ENCODE results near the gene SLC26A2. TPM values are rescaled to one million over a fixed set of nuclear protein-coding genes. Genes with fewer than 3 reads are reported as not detected.

Gene SLC26A2
- total RNA-seq (1 to 10 TPM; 4.6 to 5.2 TPM), total RNA-seq (23.9 to 42.4 reads per million in 2 donors)

DNA sequence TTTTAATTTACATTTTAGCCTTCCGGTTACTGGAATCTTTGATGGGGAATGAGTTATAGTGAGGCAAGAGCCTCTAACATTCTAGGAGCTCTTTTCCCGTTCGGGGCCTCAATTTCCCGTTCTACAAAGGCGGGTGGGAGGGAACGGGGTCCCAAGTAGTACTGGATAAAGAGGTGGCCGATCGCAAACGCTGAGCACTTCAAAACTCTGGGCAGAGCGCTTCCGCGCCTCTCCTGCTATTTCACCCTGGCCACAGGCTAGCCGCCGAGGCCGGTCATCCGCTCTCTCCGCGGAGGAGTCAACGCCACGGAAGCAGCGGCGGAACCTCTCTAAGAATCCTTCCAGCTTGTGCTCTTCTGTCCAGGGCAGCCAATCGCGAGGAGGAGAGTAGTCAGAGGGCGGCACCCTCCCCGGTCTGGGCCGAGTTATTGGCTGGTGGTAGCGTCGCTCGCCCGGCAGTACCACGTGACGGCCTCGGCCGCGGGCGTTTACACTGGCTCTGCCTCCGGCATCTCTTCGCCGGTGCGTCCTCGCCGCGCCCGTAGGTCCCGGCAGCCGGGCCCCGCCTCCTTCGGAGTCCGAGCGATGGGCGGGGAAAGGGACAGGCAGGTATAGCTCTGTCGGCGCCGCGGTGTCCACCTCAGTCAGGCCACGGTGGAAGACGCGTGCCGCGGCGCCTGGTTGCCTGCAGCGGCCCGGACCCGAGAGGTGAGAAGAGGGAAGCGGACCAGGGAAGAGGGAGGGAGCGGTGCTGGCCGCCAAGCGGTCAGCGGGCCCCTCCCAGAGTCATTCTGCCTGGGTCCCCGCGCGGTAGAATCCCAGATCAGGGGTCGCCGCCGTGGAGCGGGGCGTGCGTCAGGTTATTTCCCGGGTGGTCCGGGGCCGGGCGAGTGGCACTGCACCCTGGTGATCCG lies at the start of gene SLC26A2:
Gene SLC26A2, plus strand, starts transcription at position 487 of the 914 bp plus-strand sequence. CDS start 16,895 bp downstream, outside the sequence.
- Mint-ChIP-seq H3K4me3 (peak within 1 kb of the TSS; percentile 94), H3K4me1 (peaks cover 32% of the 10 kb centered on the region), H3K36me3 (ENCODE audit: low read depth) (peaks cover 2% of the 10 kb centered on the region), H3K27ac (peak within 1 kb of the TSS; percentile 97), H3K27me3 (no peaks in the 10 kb centered on the region)
- no peaks in the 10 kb centered on the region for H3K9me3 ChIP-seq (ENCODE audit: control insufficient read depth, low read length, poor library complexity, severe bottlenecking)
- peak; percentile 100 for ATAC-seq
- peak; percentile 86 to 89 (median 88) for DNase-seq

DNA sequence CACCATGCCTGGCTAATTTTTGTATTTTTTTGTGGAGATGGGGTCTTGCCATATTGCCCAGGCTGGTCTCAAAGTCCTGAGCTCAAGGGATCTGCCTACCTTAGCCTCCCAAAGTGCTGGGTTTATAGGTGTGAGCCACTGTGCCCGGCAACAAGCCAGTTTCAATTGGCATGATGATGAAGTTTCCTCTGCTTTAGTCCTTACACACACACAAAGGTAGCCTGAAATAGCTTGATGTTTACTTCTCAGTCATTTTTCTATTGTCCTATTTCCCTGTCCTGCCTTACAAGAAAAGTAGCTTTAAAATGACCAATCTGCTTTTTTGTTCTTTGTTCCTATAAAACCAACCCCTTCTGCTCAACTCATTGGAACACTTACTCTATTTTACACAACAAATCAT lies 49.5 kb upstream of the SLC26A2 start:
- no peak for DNase-seq
- no peak overlapping the region for H3K4me3 Mint-ChIP-seq
- peaks cover 6% of the 10 kb centered on the region for H3K36me3 Mint-ChIP-seq (ENCODE audit: low read depth)
- H3K27ac Mint-ChIP-seq: no peak overlapping the region
- peaks cover 53% of the 10 kb centered on the region for H3K27me3 Mint-ChIP-seq
- H3K9me3 ChIP-seq (ENCODE audit: control insufficient read depth, low read length, poor library complexity, severe bottlenecking): no peaks in the 10 kb centered on the region
- no peaks in the 10 kb centered on the region for H3K4me1 Mint-ChIP-seq
- no peak for ATAC-seq

DNA sequence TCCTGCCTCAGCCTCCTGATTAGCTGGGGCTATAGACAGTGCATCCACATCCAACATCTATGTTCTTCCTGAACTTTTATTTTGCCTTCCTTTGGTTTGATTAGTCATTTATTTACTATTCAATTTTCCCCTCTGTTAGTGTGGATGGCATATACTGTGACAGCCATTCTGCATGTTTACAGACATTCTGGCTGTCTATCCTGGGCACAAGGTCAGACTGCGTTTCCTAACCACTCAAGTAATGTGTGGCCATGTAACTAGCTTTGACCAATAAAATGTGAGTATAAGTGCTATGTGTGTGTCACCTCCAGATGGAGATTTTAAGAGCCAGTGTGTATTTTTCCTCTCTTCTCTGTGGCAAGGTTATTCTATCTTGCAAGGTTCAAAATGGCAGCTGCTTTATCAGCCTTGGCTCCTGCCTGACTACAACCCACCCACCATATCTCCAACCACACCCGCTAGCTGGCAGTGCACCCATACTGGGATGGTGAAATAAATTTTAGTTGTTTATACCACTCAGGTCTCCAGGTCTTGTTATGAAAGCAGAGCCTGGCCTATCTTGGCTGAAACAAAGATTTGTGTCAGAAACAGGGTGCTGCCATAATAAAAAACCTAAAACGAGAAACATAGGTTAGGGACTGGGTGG lies 48.2 kb upstream of the SLC26A2 start:
- H3K4me1 Mint-ChIP-seq: no peaks in the 10 kb centered on the region
- ATAC-seq (no peak), DNase-seq (no peak)
- H3K36me3 Mint-ChIP-seq (ENCODE audit: low read depth): peaks cover 6% of the 10 kb centered on the region
- H3K27ac Mint-ChIP-seq: no peak overlapping the region
- no peaks in the 10 kb centered on the region for H3K9me3 ChIP-seq (ENCODE audit: control insufficient read depth, low read length, poor library complexity, severe bottlenecking)
- no peak overlapping the region for H3K4me3 Mint-ChIP-seq
- H3K27me3 Mint-ChIP-seq: peaks cover 49% of the 10 kb centered on the region

DNA sequence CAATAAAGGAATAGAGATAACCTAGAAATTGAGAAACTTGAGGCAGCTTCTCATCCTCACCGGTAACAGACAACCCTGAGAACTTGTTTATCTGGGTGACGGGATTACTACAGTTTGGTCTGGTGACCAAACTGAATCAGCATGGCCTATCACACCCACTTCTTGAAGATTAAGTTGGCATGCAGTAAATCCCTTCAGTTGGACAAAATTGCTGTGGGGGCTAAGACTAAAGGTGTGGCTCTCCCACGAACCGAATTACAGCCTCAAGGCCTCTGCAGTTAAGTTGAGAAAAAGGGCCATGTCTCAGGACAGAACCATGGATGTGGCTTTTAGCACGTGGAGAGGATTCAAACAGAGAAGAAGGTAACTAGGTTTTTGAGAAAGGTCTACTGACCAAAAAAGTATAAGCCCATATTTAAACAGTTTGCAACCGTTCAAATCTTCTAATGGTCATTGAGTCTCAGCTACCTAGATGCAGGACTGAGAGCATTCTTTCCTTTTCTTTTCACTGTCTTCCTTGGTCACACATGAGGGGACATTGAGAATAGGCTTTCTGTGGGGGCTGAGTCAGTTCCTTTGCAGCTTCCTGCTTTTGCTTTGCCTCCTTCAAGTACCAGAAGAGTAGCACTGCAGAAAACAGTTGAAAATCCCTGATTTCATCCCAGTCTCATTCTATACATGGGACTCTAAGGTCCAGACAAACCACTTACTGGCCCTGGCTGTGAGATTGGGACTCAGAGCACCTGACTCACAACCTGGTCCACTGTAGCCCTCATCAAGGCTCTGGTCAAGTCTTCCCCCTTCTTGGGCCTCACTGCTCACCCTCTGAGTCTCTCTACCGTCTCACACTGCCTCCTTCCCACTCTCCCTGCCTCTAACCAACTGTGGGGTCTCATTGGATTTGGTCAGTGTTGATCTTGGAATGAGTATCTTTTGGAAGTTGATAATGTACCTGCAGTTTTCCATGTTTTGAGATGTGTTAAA lies 46.8 kb upstream of the SLC26A2 start:
- ATAC-seq (no peak), DNase-seq (no peak)
- Mint-ChIP-seq H3K27ac (no peak overlapping the region), H3K4me3 (no peak overlapping the region), H3K36me3 (ENCODE audit: low read depth) (peaks cover 6% of the 10 kb centered on the region), H3K4me1 (no peaks in the 10 kb centered on the region), H3K27me3 (peaks cover 51% of the 10 kb centered on the region)
- no peaks in the 10 kb centered on the region for H3K9me3 ChIP-seq (ENCODE audit: control insufficient read depth, low read length, poor library complexity, severe bottlenecking)

DNA sequence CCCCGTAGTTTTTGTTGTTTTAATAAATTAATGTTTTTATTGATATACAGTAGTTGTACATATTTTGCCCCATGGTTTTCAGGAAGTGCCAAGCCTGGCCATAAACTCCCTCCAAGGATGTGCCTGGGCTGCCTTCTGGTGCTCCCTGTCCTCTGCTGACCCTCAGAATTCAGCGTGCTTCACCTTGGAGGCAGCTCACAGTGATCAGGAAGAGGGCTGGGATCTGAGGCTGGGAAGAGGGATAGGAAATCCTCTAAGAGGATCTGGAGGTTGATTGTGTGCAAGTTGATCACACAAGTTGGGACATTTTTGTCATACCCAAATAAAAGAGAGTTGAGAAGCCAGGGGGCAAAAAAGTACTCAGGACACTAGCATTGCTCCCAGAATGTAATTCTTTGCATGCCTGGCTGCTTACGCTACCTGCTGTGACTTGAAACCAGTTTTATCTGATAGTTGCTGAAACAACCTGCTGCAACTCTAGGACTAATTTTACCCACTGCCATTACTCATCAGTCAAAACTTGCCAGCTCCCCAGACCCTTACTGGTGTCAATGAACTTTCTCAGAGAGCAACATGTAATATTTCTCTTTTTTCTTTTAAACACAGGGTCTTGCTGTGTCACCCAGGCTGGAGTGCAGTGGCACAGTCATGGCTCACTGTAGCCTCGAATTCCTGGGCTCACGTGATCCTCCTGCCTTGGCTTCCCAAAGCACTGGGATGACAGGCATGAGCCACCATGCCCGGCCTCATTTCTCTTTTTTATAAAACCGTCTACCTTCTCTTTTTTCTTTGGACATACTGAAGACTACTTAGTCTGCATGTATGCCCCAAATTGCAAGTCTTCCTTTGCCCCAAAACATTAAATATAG lies 44.9 kb upstream of the SLC26A2 start:
- Mint-ChIP-seq H3K36me3 (ENCODE audit: low read depth) (peaks cover 6% of the 10 kb centered on the region), H3K4me3 (no peak overlapping the region), H3K27me3 (peaks cover 44% of the 10 kb centered on the region), H3K4me1 (peaks cover 2% of the 10 kb centered on the region), H3K27ac (no peak overlapping the region)
- H3K9me3 ChIP-seq (ENCODE audit: control insufficient read depth, low read length, poor library complexity, severe bottlenecking): no peaks in the 10 kb centered on the region
- DNase-seq (no peak), ATAC-seq (no peak)

DNA sequence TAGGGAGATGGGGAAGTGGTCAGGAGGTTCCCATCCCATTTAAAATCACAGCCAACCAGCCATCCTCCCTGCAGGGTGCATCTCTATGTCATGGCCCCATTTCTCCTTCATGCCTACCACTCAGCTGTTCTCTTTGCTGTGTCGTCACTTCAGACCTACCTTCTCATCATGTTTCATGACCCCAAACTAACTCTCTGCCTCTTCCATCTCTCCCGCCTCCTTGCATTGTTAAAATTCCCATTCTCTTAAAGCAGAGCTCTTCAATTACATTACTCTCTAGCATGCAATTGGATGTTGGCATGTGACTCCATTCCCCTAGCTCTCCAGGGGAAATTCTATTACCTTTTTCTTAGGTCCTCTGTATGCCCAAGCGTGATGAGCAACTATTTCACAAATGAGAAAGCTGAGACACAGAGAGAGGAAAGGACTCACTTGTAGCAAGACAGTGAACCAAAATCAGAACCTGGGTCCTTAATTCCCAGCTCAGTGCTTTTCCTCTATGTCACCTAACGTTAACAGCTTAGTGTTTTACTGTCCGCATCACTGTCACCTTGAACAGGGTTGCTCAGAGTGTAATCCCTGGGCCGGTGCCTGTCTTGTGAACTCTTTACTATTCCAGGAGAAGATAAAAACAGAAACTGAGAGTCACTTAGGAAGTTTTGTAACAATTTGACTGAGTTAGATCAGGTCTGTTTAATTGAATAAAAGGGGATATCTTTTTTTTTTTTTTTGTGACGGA lies 44.1 kb upstream of the SLC26A2 start:
- DNase-seq: no peak
- no peaks in the 10 kb centered on the region for H3K9me3 ChIP-seq (ENCODE audit: control insufficient read depth, low read length, poor library complexity, severe bottlenecking)
- Mint-ChIP-seq H3K27me3 (peaks cover 38% of the 10 kb centered on the region), H3K4me1 (peaks cover 2% of the 10 kb centered on the region), H3K27ac (no peak overlapping the region), H3K4me3 (no peak overlapping the region), H3K36me3 (ENCODE audit: low read depth) (peaks cover 6% of the 10 kb centered on the region)
- ATAC-seq: no peak

DNA sequence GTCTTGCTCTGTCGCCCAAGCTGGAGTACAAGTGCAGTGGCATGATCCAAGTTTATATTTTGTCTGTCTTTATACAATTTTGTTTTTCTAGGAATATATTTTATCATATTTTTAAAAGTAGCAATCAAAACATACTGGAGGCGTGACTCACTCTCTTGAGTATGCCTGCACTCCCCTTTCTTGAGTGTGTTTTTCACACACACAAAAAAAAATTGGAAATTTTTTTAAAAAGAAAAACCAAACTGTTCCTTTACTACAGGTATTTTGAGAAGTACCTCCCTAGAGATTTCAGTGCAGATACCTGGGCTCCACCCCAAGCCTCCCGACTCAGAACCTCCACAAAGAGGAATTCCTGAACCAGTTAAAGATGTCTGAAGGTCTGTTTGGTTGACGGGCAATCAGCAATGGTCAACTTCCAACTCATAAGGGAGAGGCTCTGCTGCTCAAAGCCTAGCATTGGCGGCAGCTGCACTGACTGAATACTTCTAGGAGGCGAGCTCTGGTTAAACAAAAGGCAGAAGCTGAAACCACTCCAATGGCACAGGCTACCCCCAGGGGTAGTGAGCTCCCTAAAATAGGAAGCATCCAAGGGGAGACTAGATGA lies 43.4 kb upstream of the SLC26A2 start:
- H3K36me3 Mint-ChIP-seq (ENCODE audit: low read depth): peaks cover 3% of the 10 kb centered on the region
- ATAC-seq: no peak

DNA sequence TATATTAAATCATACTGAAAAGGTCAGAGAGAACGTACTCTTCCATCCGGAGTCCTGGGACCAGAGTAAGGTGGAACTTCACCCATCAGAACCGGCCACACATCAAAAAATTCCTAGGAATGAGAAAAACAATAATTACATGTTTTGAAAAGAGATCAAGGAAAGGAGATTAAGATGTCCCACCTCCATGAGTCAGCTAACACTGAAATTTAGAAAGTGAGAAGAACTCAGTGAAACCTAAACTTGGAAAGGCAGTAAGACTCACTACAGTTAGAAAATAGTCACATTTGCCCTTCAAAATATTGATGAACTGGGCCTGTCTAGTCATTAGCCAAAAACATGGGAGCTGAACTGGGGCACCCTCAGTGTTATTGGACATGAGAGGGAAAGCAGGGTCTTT lies 39.0 kb upstream of the SLC26A2 start:
- H3K9me3 ChIP-seq (ENCODE audit: control insufficient read depth, low read length, poor library complexity, severe bottlenecking): no peaks in the 10 kb centered on the region
- no peak overlapping the region for H3K27ac Mint-ChIP-seq
- ATAC-seq (no peak), DNase-seq (no peak)
- no peak overlapping the region for H3K4me3 Mint-ChIP-seq
- H3K36me3 Mint-ChIP-seq (ENCODE audit: low read depth): peaks cover 2% of the 10 kb centered on the region
- H3K27me3 Mint-ChIP-seq: peaks cover 20% of the 10 kb centered on the region
- H3K4me1 Mint-ChIP-seq: peaks cover 2% of the 10 kb centered on the region

More for the DNA sequence above, 43.4 kb upstream of the SLC26A2 start:
- Mint-ChIP-seq H3K4me3 (no peak overlapping the region), H3K27ac (no peak overlapping the region), H3K27me3 (peaks cover 35% of the 10 kb centered on the region), H3K4me1 (peaks cover 2% of the 10 kb centered on the region)
- no peaks in the 10 kb centered on the region for H3K9me3 ChIP-seq (ENCODE audit: control insufficient read depth, low read length, poor library complexity, severe bottlenecking)
- DNase-seq: no peak

DNA sequence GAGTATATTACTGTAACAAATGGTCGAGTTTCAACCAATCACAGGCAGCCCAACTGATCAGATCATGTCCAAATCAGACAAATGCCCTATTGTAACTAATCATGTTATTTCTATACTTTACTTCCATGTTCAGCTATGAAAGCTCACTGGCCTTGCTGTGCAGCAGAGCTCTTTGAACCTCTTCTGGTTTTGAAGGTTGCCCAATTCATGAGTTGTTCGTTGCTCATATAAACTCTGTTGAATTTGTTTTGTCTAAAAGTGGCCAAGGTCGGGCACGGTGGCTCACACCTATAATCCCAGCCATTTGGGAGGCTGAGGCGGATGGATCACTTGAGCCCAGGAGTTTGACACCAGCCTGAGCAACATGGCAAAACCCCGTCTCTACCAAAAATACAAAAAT lies 37.6 kb upstream of the SLC26A2 start:
- H3K27ac Mint-ChIP-seq: no peak overlapping the region
- no peak overlapping the region for H3K4me3 Mint-ChIP-seq
- no peaks in the 10 kb centered on the region for H3K9me3 ChIP-seq (ENCODE audit: control insufficient read depth, low read length, poor library complexity, severe bottlenecking)
- peaks cover 2% of the 10 kb centered on the region for H3K36me3 Mint-ChIP-seq (ENCODE audit: low read depth)
- peaks cover 12% of the 10 kb centered on the region for H3K27me3 Mint-ChIP-seq
- H3K4me1 Mint-ChIP-seq: peaks cover 2% of the 10 kb centered on the region
- no peak for DNase-seq
- no peak for ATAC-seq

DNA sequence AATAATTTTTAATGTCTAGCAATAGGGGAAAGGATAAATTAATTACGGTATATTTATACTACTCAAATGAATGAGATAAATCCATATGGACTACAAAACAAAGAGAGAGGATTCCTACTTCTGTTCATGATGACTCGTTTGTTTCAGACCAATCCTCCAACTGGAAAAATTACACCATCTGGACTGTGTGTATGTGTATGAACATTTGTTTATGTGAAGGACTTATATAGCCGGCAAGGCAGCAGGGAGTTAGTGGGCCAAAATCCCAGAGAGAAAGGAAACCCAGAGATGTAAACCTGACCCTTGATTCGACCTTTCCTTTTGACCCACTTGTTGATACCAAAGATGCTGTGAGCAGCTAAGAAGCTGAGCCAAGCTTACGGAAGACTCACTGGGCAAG lies 36.1 kb upstream of the SLC26A2 start:
- Mint-ChIP-seq H3K27me3 (peaks cover 19% of the 10 kb centered on the region), H3K36me3 (ENCODE audit: low read depth) (no peaks in the 10 kb centered on the region), H3K4me1 (peaks cover 2% of the 10 kb centered on the region), H3K4me3 (no peak overlapping the region), H3K27ac (no peak overlapping the region)
- DNase-seq: no peak
- ATAC-seq: no peak
- no peaks in the 10 kb centered on the region for H3K9me3 ChIP-seq (ENCODE audit: control insufficient read depth, low read length, poor library complexity, severe bottlenecking)

DNA sequence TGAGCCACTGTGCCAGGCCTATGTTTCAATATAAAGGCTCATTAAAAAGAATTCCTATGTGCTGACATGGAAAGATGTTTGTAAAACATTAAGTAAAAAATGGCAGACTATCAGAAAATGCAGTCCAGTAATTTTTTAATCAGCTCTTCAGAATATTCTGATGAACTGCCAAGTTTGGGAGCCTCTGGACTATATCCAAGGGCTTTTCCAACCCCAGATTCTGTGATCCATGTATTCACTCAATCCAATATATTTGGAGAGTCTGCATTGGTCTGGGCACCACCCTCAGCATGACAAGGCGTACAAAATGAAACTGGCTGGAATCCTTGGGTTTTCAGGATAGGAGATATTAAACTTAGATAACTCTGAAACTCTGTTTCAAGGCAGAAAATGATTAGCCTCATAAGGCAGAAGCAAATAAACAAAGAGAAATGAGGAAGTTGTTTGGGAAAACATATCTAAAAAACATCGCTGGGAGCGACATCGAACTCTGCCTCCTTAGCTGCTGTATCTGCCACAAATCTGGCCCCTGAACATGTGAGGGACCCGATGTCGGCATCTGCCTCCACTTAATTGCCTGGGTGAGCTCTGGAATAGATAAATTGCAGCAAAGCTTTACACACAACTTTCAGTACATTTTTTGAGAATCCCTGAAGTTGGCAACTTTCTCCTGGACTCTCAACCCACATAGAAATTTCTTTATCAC lies 30.4 kb upstream of the SLC26A2 start:
- no peaks in the 10 kb centered on the region for H3K9me3 ChIP-seq (ENCODE audit: control insufficient read depth, low read length, poor library complexity, severe bottlenecking)
- Mint-ChIP-seq H3K4me3 (no peak overlapping the region), H3K27ac (no peak overlapping the region), H3K27me3 (peaks cover 42% of the 10 kb centered on the region), H3K4me1 (peaks cover 3% of the 10 kb centered on the region), H3K36me3 (ENCODE audit: low read depth) (no peaks in the 10 kb centered on the region)
- no peak for DNase-seq
- no peak for ATAC-seq

Data from T-helper 17 cell (primary cell).